Measurements from ENCODE around the gene HEMGN. TPM values are rescaled to one million over a fixed set of nuclear protein-coding genes. Genes with fewer than 3 reads are reported as not detected.
"Not testable (repeated sequence)": the region's sequence is repeated elsewhere in the genome, so short reads cannot be mapped to it uniquely, and the experiment has no call there.

The HEMGN gene
- polyA plus RNA-seq, 3 donors, result 0.18 TPM; not detected in 2

- H3K79me2 ChIP-seq (ENCODE audit: insufficient read depth, low read length), result no peaks in the 10 kb centered on the region
- H3K27me3 Mint-ChIP-seq (ENCODE audit: low read depth in 3 of 3), result peaks cover 0 to 3% (median 0%) of the 10 kb centered on the region in 3 donors
- no peaks in the 10 kb centered on the region for H3K4me1 Mint-ChIP-seq
- no peak overlapping the region for H3K4me3 ChIP-seq (replicated peaks in 1 of 3; ENCODE audit: low read depth in 2 of 3, low read length in 3 of 3)
- no peaks in the 10 kb centered on the region for H3K36me3 Mint-ChIP-seq
- H3K27ac ChIP-seq (ENCODE audit: low read depth in 1 of 2, low read length in 2 of 2), result no peak overlapping the region
- no peaks in the 10 kb centered on the region for H3K27me3 ChIP-seq (ENCODE audit: control insufficient read depth in 2 of 2, insufficient read depth in 2 of 2, low read length in 2 of 2)
- H3K9me3 ChIP-seq (replicated peaks in 1 of 2; ENCODE audit: control insufficient read depth in 1 of 2, insufficient read depth in 1 of 2, low read length in 2 of 2), result no peaks in the 10 kb centered on the region
- H3K27ac Mint-ChIP-seq, result no peak overlapping the region
- H3K9me3 Mint-ChIP-seq, result peaks cover 0 to 2% (median 0%) of the 10 kb centered on the region in 7 donors
- intact Hi-C loops (cut with micrococcal nuclease), result no loop called here
- no peak overlapping the region for H2AFZ ChIP-seq (ENCODE audit: insufficient read depth, low read depth, low read length, poor library complexity, severe bottlenecking)
- no peak overlapping the region for H3K4me3 Mint-ChIP-seq
- DNase-seq, result no peak
- no peaks in the 10 kb centered on the region for H3K36me3 ChIP-seq (replicated peaks in 1 of 2; ENCODE audit: control insufficient read depth in 1 of 2, insufficient read depth in 2 of 2, low read length in 2 of 2)
- no peaks in the 10 kb centered on the region for H4K20me1 ChIP-seq (ENCODE audit: insufficient read depth, low read length)
- no peak overlapping the region for H3K9ac ChIP-seq (ENCODE audit: insufficient read depth, low read length, poor library complexity, severe bottlenecking)
- no peak for TF ChIP-seq CTCF (IDR thresholded peaks at IDR 0.05)
- no peak overlapping the region for H3K4me2 ChIP-seq (replicated peaks; ENCODE audit: extremely low read depth, low read length, poor library complexity, severe bottlenecking)
- H3K4me1 ChIP-seq (ENCODE audit: control insufficient read depth in 1 of 2, insufficient read depth in 2 of 2, low read length in 2 of 2), result no peaks in the 10 kb centered on the region
Measured at GRCh38 chr9:97956331-97956730, 18.4 kb upstream of the HEMGN start.

GRCh38 chr9:97954550-97954989 lies 16.6 kb upstream of the HEMGN start:
- Mint-ChIP-seq H3K36me3 (no peaks in the 10 kb centered on the region), H3K27me3 (ENCODE audit: low read depth in 3 of 3) (peaks cover 0 to 3% (median 1%) of the 10 kb centered on the region in 3 donors), H3K4me1 (no peaks in the 10 kb centered on the region), H3K27ac (no peak overlapping the region), H3K4me3 (no peak overlapping the region), H3K9me3 (peaks cover 0 to 6% (median 2%) of the 10 kb centered on the region in 7 donors)
- no peak overlapping the region for H3K9ac ChIP-seq (ENCODE audit: insufficient read depth, low read length, poor library complexity, severe bottlenecking)
- no peaks in the 10 kb centered on the region for H3K36me3 ChIP-seq (replicated peaks in 1 of 2; ENCODE audit: control insufficient read depth in 1 of 2, insufficient read depth in 2 of 2, low read length in 2 of 2)
- H3K79me2 ChIP-seq (ENCODE audit: insufficient read depth, low read length), result no peaks in the 10 kb centered on the region
- no peak overlapping the region for H2AFZ ChIP-seq (ENCODE audit: insufficient read depth, low read depth, low read length, poor library complexity, severe bottlenecking)
- H3K4me1 ChIP-seq (ENCODE audit: control insufficient read depth in 1 of 2, insufficient read depth in 2 of 2, low read length in 2 of 2), result no peaks in the 10 kb centered on the region
- intact Hi-C loops (cut with micrococcal nuclease), result no loop called here
- no peaks in the 10 kb centered on the region for H3K27me3 ChIP-seq (ENCODE audit: control insufficient read depth in 2 of 2, insufficient read depth in 2 of 2, low read length in 2 of 2)
- H4K20me1 ChIP-seq (ENCODE audit: insufficient read depth, low read length), result no peaks in the 10 kb centered on the region
- DNase-seq, result peak; percentile 7 to 44 (median 36)
- peaks cover 0 to 4% of the 10 kb centered on the region in 2 donors for H3K9me3 ChIP-seq (replicated peaks in 1 of 2; ENCODE audit: control insufficient read depth in 1 of 2, insufficient read depth in 1 of 2, low read length in 2 of 2)
- H3K4me3 ChIP-seq (replicated peaks in 1 of 3; ENCODE audit: low read depth in 2 of 3, low read length in 3 of 3), result no peak overlapping the region
- H3K4me2 ChIP-seq (replicated peaks; ENCODE audit: extremely low read depth, low read length, poor library complexity, severe bottlenecking), result no peak overlapping the region
- peak; percentile 58 for TF ChIP-seq CTCF (IDR thresholded peaks at IDR 0.05)
- no peak overlapping the region for H3K27ac ChIP-seq (ENCODE audit: low read depth in 1 of 2, low read length in 2 of 2)

GRCh38 chr9:97950873-97951272 lies 12.9 kb upstream of the HEMGN start:
- H3K4me2 ChIP-seq (replicated peaks; ENCODE audit: extremely low read depth, low read length, poor library complexity, severe bottlenecking); H3K4me3 Mint-ChIP-seq; intact Hi-C loops (cut with micrococcal nuclease); H3K27me3 Mint-ChIP-seq (ENCODE audit: low read depth in 3 of 3); H3K79me2 ChIP-seq (ENCODE audit: insufficient read depth, low read length); H3K9ac ChIP-seq (ENCODE audit: insufficient read depth, low read length, poor library complexity, severe bottlenecking); H3K4me1 ChIP-seq (ENCODE audit: control insufficient read depth in 1 of 2, insufficient read depth in 2 of 2, low read length in 2 of 2); H3K9me3 Mint-ChIP-seq; H3K27ac Mint-ChIP-seq; H3K36me3 ChIP-seq (replicated peaks in 1 of 2; ENCODE audit: control insufficient read depth in 1 of 2, insufficient read depth in 2 of 2, low read length in 2 of 2); H2AFZ ChIP-seq (ENCODE audit: insufficient read depth, low read depth, low read length, poor library complexity, severe bottlenecking); H3K4me1 Mint-ChIP-seq; H3K9me3 ChIP-seq (replicated peaks in 1 of 2; ENCODE audit: control insufficient read depth in 1 of 2, insufficient read depth in 1 of 2, low read length in 2 of 2); H3K27ac ChIP-seq (ENCODE audit: low read depth in 1 of 2, low read length in 2 of 2); DNase-seq; H3K4me3 ChIP-seq (replicated peaks in 1 of 3; ENCODE audit: low read depth in 2 of 3, low read length in 3 of 3); H3K27me3 ChIP-seq (ENCODE audit: control insufficient read depth in 2 of 2, insufficient read depth in 2 of 2, low read length in 2 of 2); H4K20me1 ChIP-seq (ENCODE audit: insufficient read depth, low read length); H3K36me3 Mint-ChIP-seq: not testable (repeated sequence)
- WGBS (ENCODE audit: insufficient coverage), result 100% methylated on average over 4 of the region's 5 CpGs

GRCh38 chr9:97947094-97947493 lies 9.1 kb upstream of the HEMGN start:
- no CpG with 5 or more reads among the region's 2 CpGs for WGBS (ENCODE audit: insufficient coverage)
- H3K27me3 Mint-ChIP-seq (ENCODE audit: low read depth in 3 of 3); intact Hi-C loops (cut with micrococcal nuclease); H3K27ac Mint-ChIP-seq; H2AFZ ChIP-seq (ENCODE audit: insufficient read depth, low read depth, low read length, poor library complexity, severe bottlenecking); H3K4me3 ChIP-seq (replicated peaks in 1 of 3; ENCODE audit: low read depth in 2 of 3, low read length in 3 of 3); H3K36me3 Mint-ChIP-seq; H3K36me3 ChIP-seq (replicated peaks in 1 of 2; ENCODE audit: control insufficient read depth in 1 of 2, insufficient read depth in 2 of 2, low read length in 2 of 2); H3K79me2 ChIP-seq (ENCODE audit: insufficient read depth, low read length); H3K27me3 ChIP-seq (ENCODE audit: control insufficient read depth in 2 of 2, insufficient read depth in 2 of 2, low read length in 2 of 2); H3K9me3 Mint-ChIP-seq; H3K9ac ChIP-seq (ENCODE audit: insufficient read depth, low read length, poor library complexity, severe bottlenecking); H3K4me2 ChIP-seq (replicated peaks; ENCODE audit: extremely low read depth, low read length, poor library complexity, severe bottlenecking); H3K4me3 Mint-ChIP-seq; DNase-seq; H4K20me1 ChIP-seq (ENCODE audit: insufficient read depth, low read length); H3K4me1 ChIP-seq (ENCODE audit: control insufficient read depth in 1 of 2, insufficient read depth in 2 of 2, low read length in 2 of 2); H3K4me1 Mint-ChIP-seq; H3K27ac ChIP-seq (ENCODE audit: low read depth in 1 of 2, low read length in 2 of 2); H3K9me3 ChIP-seq (replicated peaks in 1 of 2; ENCODE audit: control insufficient read depth in 1 of 2, insufficient read depth in 1 of 2, low read length in 2 of 2): not testable (repeated sequence)

Data from CD14-positive monocyte (primary cell).